PC-3 (cell line): ENCODE results near the gene TMEM119.

ENCODE experiments used
- EZH2 ChIP-seq: fragments of 300-600 bp; sonication (generic); IDR thresholded peaks from one replicate; pipeline ENCODE4 v1.6.1; 2017; ENCODE audit warnings: antibody characterized with exemption, mild to moderate bottlenecking, low read length; ENCODE audit not compliant: unreplicated experiment
- TF ChIP-seq, protein P1 (sequence below): fragments of 300-600 bp; sonication (generic); conservative IDR thresholded peaks from 2 replicates; pipeline ENCODE4 v1.5.1; 2017; ENCODE audit warnings: antibody characterized with exemption, low read depth, mild to moderate bottlenecking, low read length

DNA sequence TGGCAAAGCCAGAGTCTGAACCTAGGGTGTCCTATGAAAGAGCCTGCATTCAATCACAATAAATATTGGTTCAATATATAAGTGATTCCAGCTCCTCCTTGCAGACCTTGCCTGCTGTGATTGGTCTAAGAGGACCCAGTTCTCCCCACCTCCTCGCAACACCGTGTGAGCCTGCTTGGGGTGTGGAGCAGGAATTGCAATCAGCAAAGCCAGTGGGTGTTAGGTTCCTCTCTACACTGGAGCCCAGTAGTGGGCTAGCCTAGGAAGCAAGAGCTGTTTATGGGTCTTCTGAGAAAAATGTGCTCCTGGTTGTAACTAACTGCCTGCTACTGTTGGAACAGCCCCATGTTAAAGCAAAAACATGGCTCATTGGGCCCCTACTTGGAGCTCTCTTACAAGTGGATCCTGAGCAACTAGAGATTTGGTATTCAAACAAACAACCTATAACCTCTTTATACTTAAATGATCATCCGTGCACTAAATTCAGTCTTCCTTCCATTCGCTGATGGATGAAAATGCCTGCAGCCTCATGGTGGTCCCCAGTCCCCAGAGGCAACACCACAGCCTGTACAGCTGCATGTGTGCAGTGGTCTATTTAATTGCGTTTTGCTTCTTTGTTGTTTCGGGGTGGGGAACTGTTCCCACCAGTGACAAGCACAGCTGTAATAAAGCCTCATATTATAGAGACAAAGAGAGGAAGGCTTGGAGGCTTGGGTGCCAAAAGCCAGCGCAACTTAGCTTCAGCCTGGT lies 39.5 kb upstream of the TMEM119 start:
- TF ChIP-seq, protein P1, sequence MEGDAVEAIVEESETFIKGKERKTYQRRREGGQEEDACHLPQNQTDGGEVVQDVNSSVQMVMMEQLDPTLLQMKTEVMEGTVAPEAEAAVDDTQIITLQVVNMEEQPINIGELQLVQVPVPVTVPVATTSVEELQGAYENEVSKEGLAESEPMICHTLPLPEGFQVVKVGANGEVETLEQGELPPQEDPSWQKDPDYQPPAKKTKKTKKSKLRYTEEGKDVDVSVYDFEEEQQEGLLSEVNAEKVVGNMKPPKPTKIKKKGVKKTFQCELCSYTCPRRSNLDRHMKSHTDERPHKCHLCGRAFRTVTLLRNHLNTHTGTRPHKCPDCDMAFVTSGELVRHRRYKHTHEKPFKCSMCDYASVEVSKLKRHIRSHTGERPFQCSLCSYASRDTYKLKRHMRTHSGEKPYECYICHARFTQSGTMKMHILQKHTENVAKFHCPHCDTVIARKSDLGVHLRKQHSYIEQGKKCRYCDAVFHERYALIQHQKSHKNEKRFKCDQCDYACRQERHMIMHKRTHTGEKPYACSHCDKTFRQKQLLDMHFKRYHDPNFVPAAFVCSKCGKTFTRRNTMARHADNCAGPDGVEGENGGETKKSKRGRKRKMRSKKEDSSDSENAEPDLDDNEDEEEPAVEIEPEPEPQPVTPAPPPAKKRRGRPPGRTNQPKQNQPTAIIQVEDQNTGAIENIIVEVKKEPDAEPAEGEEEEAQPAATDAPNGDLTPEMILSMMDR, result no peak
- no peak for TF ChIP-seq EZH2
